Activated CD4-positive, alpha-beta T cell treated with anti-CD3 and anti-CD28 coated beads, Interleukin-2, Interleukin-6, amounts not matched to agents 100 ng/mL and 50 ng/mL, durations not matched to agents 16 hours and 8 hours (primary cell): ENCODE measurements around the gene WDR76.
"Not testable (repeated sequence)": the region's sequence is repeated elsewhere in the genome, so short reads cannot be mapped to it uniquely, and the experiment has no call there.

Experiments
- DNase-seq: peaks from one replicate; pipeline ENCODE4 v3.0.0-alpha.2; 2020

WDR76 gene

DNA sequence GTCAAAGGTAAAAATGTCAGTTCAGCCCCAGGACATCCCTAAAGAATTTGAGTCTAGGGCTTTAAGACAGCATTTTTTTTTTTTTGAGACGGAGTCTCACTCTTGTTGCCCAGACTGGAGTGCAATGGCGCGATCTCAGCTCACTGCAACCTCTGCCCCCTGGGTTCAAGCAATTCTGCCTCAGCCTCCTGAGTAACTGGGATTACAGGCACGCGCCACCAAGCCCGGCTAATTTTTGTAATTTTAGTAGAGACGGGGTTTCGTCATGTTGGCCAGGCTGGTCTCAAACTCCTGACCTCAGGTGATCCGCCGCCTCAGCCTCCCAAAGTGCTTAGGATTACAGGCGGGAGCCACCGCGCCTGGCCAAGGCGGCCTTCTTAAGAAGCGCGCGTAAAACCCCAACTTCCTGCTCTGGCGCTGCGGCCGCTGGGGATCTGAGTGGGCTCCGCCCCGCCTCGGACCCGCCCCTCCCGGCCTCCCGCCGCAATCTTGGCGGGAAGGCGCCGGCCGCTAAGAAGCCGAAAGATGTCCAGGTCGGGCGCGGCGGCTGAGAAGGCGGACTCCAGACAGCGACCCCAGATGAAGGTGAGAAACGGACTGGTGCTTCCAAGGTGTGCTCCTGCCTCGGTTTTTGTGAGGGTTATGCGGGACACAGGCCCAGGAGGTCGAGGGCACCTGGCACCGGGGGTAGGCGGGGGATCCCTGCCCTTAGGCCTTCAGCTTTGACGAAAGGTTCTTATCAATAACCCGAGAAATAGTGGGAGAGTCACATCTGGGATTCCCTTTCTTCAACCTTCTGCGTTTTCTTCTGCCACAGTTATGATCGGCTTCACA is at the start of gene WDR76:
TSS of gene WDR76 (plus strand) at position 495 of the 834 bp plus-strand sequence. CDS start at position 526, 31 bp downstream.
- peak; percentile 92 for DNase-seq

DNA sequence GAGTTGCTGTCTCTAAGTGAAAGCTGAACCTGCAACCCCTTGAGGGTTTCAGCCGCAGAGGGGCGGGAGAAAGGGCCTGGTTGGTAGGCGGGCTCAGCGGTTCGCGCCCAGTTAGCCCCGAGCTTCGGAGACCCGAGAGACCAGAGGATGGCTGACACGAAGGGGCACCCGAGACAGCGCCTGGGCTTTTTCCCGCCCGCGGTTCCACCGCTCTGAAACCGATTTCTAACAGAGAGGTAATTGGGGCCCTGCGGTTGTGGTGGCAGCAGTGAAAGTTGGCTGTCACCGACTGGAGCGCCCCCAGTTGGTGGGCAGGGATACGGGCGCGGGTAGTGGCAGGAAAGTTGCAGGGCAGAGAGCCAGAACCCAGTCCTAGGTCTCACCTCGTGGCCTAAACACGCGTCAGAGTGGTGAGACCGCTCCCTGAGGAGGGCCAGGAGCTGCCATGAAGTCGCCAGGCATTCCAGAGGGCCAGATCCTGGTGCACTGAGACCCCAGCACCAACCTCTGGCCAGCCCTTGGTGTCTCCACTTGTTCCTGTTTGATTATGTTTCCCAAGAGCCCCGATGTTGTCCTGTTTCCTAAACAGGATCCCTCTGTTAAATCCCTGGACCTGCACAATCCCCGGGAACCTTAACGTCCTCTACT is 49.4 kb upstream of the WDR76 start:
- peak; percentile 88 for DNase-seq

DNA sequence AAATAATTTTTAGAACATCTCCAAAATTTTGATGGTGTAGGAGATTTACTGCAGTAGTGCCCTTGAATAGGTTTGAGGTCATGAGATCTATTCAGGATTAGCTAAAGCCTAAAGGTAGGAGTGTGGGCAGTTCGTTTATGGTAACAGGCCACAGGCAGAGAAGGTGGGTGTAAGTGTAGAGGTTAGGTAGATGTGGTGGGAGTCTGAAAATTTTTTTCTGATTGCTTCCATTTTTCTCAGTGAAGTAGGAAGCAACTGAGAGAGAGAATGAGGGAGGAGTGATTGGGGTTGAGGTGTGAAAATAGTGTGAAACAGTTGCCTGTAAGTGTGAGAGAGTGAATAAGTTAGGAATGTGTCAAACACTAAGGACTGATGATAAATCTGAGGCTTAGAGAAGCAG is 47.8 kb upstream of the WDR76 start:
- no peak for DNase-seq

DNA sequence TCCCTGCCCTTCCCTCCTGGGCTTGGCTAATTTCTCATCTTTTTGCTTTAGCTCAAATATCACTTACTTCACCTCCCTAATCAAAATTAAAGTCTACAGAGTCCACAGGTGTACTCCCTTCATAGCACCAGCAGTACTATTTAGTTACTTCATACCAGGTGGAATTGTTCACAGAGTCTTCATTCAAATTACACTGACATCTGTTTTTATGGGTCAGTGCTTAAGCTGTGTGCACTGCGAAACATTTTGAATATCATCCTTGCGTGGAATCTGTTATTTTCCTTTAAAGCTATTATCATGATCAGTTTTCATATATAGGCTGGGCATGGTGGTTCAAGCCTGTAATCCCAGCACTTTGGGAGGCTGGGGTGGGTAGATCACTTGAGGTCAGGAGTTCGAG is 37.4 kb upstream of the WDR76 start:
- no peak for DNase-seq

DNA sequence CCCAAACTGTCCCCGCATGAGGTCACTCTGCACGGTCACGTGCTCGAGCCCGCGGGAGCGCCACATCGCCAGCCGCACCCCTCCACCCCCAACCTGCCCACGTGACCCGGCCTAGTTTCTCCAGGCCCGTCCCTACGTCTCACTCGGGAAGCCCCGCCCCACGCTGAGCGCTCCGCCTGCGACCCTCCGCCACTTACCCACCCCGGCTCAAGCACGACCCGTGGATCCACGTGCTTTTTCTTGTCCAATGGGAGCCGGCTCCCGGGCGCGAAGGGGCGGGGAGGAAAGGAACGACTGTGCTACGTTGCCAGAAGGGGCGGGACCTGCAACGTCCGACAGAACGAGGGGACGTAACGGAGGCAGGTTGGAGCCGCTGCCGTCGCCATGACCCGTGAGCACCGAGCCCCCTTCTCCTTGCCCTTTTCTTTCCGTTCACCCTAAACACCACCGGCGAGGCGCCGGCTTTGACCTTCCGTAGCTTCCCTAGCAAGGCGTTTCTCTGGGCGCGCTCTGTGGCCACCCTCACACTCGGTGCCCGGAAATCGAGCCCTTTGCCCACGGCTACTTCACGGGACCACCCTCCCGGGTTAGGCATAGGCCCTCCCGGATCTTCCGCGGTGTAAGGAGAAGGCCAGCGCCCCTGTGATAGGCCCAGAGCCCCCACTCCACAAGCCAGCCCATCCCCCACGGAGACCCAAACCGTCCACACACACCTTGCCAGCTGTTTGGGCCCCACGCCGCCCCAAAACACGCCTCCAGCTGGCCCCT is 34.6 kb upstream of the WDR76 start, which contains the start of gene SERF2:
TSS of gene SERF2 (plus strand) at position 328 of the 768 bp plus-strand sequence. CDS start at position 385, 57 bp downstream.
- peak; percentile 100 for DNase-seq

DNA sequence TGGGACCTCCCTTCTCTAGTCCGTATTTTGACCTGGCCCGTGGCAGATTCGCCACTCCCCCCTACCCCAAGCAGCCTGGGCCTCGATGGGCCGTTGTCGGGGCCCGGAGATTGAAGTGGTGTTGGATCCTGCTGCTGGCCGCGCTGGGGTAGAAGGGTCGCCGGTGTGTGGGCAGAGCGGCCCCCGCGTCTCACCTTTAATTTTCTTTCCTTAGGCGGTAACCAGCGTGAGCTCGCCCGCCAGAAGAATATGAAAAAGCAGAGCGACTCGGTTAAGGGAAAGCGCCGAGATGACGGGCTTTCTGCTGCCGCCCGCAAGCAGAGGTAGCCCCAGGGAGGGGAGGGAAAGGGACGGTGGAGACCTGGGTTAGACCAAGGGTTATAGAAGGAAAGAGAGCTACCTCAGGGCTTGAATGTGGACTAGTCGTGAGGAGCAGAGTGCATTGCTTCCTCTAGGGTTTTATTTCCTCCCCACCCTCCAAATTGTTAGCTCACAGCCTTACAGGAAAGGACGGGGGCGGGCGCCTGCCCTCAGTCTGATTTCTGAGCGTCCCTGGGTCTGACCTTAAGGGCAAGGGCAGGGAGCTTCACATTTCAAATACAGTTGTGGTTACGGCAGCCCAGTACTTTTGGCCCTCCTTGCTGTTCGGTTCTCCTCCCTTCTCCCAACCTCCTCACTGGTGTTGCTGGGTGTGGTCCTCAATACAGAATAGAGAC is 33.9 kb upstream of the WDR76 start:
- peak; percentile 51 for DNase-seq

DNA sequence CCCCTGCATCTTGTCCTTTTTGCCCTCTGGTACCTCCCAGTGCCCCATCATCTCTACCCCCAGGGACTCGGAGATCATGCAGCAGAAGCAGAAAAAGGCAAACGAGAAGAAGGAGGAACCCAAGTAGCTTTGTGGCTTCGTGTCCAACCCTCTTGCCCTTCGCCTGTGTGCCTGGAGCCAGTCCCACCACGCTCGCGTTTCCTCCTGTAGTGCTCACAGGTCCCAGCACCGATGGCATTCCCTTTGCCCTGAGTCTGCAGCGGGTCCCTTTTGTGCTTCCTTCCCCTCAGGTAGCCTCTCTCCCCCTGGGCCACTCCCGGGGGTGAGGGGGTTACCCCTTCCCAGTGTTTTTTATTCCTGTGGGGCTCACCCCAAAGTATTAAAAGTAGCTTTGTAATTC is 33.2 kb upstream of the WDR76 start:
- no peak for DNase-seq

DNA sequence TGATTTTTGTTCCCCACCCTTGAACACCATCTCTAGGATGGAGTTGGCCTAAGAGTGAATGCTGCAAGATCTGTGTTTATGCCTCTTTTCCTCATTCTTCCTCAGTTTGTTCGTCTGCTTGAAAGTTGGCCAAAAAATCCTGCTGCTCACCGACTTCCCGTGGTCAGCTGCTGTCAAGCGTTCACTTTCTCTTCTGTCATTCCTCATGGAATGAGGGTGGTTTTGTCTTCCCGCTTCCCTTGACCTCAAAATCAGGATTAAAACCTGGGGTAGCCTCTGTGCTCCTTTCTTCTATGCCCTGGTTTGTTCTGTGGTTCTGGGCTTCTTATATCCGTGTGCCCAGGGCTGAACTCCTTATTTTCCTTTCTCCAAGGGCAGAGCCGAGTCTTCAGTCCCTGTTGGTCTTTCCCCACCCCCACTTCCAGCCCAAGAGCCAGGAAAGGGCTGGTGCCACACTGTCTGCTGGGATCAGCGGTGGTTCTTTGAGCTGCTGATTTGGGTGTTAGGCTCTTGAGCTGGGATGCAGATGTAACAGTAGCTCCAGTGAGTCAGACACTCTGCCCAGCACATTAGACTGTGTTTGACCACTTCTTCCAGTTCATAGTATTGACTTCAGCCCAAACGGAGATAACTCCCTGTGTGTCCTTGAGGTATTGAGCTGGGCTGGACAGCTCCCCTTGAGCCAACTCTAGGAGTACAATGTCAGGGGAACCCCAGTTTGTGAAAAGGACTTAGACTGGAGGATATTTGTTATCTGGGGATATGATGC is 32.3 kb upstream of the WDR76 start:
- DNase-seq = no peak

DNA sequence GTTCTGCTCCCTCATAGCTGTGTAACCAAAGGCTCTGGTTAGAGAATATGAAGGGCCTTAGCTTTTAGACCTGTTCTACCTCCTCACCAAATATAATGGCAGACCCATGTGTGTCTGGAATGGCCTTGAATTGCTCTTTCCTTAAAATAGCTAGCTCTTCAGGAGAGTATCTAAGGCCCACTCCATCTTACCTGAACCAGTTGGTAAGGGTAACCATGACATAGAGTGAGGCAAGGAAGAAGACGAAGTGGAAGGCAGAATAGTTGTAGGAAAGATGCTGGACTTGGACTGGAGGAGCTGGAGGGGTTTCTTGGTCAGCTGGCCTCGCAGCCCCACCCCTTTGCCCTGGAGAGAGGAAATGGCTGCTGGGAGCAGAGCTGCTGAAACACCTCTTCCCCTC is 31.6 kb upstream of the WDR76 start:
- DNase-seq = no peak

DNA sequence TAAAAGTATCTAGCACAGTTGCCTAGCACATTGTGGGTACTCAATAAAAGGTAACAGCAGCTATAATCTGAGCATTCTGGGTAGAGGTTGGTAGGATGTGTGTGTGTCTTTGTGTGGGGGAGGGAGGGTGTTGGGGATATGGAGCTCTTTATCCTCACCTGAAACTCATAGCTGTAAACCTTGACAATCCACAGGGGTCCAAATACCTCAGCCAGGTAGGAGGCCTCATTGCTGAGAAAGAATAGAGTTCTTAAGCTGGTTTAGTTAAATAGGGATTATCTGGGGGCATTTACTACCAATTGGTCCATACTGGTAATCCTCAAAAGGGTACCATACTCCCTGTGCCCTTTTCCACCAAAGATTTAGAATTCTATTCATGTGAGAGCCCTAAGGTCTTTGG is 30.8 kb upstream of the WDR76 start:
- no peak for DNase-seq

DNA sequence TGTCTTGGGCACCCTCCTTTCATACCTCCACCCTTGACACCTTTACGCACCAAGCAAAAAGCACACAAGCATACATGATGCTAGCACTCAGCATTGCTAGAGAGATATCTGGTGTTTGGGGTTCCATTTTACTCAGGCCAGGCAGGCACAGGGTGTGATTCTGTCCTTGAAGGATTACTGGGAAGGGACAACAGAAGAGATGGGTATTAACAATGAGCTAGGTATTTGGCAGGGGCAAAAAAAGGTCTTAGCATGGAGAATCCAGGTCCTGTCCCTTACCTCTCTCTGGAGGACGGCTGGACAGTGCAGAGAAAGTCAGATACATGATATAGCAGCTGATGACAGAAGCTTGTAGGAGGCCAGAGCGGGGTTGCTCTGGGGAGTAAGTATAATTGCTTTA is 30.2 kb upstream of the WDR76 start:
- DNase-seq = no peak

DNA sequence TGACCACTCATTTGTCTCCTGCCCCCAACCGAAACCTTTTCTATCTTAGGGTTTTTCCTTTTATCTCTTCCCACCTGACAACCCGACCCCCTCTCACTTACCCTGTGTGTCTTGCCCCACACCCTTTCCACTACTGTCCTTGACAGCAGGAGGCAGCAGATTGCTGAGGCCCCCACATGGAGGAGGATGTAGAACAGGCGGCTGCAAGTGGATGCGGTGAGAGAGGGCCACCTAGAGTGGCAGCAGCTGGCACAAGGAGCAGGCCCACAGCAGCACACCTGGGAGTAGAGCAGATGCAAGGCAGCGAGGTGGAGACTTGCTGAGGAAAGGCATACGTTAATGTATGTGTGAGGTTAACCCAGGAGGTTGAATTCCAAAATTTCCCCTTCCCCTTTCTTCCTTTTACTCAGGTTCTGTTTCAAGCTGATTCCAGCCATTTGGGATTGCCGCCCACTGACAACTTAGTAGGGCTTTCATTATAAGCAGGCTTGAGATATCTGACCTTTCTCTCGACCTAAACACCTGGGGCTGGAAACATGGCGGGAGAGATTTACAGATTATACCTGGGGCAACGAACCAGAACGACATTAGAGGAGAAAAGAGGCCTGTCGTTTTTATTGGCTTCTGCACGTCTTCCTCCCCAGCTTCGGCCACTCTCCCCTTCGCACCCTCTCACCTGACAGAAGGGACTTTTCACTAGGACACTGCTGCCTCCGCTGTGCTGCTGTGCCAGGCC is 27.4 kb upstream of the WDR76 start:
- DNase-seq = no peak

DNA sequence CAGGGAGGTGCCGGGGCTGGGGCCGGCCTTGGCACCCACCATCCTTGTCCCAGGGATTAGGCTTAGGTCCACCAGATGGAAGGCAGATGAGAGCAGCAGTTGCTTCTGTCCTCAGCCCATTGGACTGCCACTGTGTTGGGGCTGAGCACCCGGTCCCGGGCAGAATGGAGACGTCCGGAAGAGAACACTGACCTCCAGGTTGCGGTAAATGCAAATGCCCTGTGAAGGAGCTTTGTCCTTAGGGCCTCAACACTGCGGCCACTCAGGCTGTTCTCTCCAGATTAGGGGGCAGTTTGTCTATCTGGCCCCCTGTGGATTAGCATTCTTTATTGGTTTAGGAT is 26.9 kb upstream of the WDR76 start, which contains the start of gene SERINC4:
TSS of gene SERINC4 (minus strand) at position 276 of the 341 bp plus-strand sequence. CDS start at position 42, 234 bp downstream.
- DNase-seq = no peak

DNA sequence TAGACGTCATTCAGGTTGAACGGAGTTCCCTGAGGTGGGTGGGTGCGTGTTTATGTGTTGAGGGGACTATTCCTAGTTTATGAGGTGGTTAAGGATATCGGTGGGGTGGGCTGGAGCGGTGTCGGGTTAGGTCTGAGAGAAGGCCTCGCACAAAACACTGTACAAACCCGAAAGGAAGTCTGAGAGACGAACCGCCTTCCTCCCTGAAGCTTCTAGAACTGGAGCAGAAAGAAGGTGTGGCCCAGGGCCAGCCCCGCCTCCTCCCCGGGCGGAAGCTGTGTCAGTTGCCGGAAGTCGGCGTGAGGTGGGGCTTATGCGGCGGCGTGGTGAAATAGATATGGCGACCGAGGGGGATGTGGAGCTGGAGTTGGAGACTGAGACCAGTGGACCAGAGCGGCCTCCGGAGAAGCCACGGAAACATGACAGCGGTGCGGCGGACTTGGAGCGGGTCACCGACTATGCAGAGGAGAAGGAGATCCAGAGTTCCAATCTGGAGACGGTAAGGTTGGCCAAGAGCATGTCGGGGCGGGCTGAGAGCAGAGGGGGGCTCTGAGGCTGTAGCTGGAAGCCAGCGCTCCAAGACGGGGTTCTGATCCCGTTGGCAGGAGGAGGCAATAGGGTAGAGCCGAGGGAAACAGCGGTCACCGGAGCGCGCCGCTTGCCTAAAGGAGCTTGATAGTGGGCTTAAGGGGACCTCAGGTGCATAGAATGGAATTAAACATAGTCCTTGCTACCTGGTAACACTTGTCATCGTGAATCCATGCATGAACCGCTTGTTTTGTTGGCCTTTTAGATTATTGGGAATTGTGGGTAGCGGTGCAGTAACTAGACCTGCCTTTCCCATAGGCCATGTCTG is 26.3 kb upstream of the WDR76 start, which contains the start of gene HYPK:
TSS of gene HYPK (plus strand) at position 314 of the 856 bp plus-strand sequence. CDS start at position 338, 24 bp downstream.
- peak; percentile 94 for DNase-seq

DNA sequence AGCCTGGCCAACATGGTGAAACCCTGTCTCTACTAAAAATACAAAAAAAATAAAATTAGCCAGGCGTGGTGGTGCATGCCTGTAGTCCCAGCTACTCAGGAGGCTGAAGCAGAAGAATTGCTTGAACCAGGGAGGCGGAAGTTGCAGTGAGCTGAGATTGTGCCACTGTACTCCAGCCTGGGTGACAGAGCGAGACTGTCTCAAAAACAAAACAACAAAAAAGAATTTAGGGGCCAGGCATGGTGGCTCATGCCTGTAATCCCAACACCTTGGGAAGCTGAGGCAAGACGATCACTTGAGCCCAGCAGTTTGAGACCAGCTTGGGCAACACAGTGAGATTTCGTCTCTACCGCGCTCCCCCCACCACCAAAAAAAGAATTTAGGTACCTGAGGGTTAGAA is 24.1 kb upstream of the WDR76 start:
- not testable (repeated sequence) for DNase-seq

DNA sequence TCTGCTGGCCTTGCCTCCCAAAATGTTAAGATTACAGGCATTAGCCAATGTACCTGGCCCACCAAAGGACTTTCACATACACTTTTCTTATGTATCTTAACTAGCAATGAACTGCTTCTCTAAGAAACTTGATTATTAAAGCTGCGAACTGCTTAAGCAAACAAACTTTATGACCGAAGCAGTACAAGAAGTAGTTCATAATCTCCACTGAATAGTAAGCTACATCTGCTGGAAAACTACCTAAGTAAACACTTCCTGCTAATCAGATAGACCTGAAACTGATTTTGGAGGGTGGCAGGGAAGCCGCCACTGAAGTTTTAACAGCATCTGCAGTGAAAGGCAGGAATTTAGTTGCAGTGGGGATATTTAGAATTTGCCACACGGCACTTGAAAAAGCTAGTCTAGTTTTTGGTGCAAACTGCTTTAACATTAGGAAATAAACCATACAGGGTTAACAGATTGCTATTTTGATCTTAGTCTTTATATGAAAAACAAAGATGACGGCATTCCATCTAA is 18.3 kb upstream of the WDR76 start:
- no peak for DNase-seq

DNA sequence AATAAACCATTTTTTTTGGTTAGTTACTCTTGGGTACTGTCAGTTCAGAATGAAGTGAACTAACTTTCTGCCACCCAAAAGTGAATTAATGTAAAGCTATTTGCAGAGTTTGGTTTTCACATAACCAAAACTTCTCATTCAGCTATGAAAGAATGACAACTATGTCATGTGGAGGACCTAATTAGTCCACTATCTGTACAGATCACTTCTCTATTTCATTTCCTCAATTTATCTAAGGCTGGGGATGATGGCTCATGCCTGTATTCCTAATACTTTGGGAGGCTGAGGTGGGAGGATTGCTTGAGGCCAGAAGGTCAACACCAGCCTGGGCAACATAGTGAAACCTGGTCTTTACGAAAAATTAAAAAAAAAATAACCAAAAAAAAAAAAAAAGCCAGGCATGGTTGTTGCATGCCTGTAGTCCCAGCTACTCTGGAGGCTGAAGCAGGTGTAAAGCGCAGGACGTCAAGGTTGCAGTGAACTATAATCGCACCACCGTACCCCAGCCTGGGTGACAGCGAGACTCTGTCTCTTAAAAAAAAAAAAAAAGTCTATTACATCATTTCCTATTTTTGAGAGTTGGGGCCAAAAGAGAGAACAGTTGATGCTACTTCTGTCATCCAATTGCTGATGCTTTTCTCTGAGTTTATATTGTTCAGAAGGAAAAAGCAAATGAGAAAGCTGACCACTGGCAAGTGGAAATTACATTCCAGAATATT is 17.7 kb upstream of the WDR76 start:
- no peak for DNase-seq

DNA sequence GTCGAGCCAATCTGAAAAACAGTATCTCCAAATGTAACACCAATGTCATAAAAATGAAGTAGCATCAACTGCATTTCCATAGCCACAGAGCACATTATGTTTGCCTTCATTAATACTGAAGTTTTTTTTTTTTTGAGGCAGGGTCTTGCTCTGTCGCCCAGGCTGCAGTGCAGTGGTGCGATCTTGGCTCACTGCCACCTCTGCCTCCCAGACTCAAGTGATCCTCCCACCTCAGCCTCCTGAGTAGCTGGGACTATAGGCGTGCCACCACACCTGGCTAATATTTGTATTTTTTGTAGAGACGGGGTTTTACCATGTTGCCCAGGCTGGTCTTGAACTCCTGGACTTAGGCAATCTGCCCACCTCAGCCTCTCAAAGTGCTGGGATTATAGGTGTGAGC is 11.7 kb upstream of the WDR76 start:
- DNase-seq = not testable (repeated sequence)

DNA sequence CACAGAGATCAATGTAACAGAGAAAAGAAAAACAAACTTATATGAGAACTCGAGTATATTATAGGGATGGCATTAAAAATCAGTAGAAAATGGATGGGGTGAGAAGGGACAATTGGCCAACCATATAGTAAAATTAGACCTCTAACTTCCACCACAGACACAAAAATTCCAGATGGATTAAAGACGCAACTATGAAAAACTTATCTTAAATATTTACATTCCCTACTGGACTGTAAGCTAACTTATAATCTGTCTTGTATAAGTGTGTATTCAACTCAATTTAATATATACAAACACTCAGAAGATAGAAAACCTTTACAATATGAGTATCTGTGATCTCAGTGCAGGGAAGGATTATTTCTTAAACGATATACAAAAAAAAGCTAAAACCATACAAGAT is 5.3 kb upstream of the WDR76 start:
- DNase-seq = no peak
